Transverse colon (tissue), 4 donors: Measurements from ENCODE around the gene SLC5A2.

ENCODE experiments used
- EP300 ChIP-seq: sonication (generic); formaldehyde crosslinking; IDR thresholded peaks from one replicate; pipeline ENCODE4 v1.6.1; 2017; ENCODE audit warnings: antibody characterized with exemption, low read depth
- POLR2A ChIP-seq: fragments of 450-650 bp; IDR thresholded peaks from one replicate; pipeline ENCODE4 v1.6.1; 2016; ENCODE audit warnings: antibody characterized with exemption, mild to moderate bottlenecking, moderate library complexity
- POLR2AphosphoS5 ChIP-seq, 3 donors: sonication (generic); formaldehyde crosslinking; IDR thresholded peaks; one replicate each; pipeline ENCODE4 v1.6.1; 2016; ENCODE audit warnings: antibody characterized with exemption in 3 of 3
- TF ChIP-seq, protein P1 (sequence below), 5 experiments: fragments of 200-600 bp in 3 of 5; fragments of 450-650 bp in 2 of 5; sonication (generic) in 3 of 5; IDR thresholded peaks; 1 replicate in 2 of 5; 2 replicates in 3 of 5; pipeline ENCODE4 v1.5.1; 2016 to 2017; ENCODE audit warnings: antibody characterized with exemption in 5 of 5, inconsistent platforms in 3 of 5, mild to moderate bottlenecking in 2 of 5, moderate library complexity in 1 of 5

DNA sequence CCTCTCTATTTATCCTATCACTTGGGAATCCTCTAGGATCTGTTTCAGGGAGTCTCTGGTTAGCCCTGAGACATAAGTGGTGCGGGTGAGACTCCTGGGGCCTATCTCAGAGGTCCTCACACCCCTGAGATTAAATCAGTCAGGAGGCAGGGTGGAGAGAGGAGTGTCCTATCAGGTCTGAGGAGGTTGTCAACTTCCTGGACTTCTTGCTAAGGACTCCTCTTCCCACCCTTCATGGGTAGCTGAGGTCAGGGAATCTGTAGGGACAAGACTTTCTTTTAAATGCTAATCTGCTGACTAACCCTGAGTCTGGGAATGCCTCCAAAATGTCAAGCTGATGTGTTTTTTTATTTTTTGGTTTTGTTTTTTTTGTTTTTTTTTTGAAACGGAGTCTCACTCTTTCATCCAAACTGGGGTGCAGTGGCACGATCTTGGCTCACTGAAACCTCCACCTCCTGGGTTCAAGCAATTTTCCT is 30.3 kb upstream of the SLC5A2 start:
- TF ChIP-seq, protein P1, sequence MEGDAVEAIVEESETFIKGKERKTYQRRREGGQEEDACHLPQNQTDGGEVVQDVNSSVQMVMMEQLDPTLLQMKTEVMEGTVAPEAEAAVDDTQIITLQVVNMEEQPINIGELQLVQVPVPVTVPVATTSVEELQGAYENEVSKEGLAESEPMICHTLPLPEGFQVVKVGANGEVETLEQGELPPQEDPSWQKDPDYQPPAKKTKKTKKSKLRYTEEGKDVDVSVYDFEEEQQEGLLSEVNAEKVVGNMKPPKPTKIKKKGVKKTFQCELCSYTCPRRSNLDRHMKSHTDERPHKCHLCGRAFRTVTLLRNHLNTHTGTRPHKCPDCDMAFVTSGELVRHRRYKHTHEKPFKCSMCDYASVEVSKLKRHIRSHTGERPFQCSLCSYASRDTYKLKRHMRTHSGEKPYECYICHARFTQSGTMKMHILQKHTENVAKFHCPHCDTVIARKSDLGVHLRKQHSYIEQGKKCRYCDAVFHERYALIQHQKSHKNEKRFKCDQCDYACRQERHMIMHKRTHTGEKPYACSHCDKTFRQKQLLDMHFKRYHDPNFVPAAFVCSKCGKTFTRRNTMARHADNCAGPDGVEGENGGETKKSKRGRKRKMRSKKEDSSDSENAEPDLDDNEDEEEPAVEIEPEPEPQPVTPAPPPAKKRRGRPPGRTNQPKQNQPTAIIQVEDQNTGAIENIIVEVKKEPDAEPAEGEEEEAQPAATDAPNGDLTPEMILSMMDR (IDR thresholded peaks at IDR 0.05): no peak
- TF ChIP-seq POLR2A (no peak), POLR2AphosphoS5 (IDR thresholded peaks at IDR 0.05) (no peak), EP300 (no peak)
